ENCODE data around the gene IL19. TPM values are rescaled to one million over a fixed set of nuclear protein-coding genes. Genes with fewer than 3 reads are reported as not detected.

The IL19 gene
- total RNA-seq, 4 donors from 2014 or later, result not detected

DNA sequence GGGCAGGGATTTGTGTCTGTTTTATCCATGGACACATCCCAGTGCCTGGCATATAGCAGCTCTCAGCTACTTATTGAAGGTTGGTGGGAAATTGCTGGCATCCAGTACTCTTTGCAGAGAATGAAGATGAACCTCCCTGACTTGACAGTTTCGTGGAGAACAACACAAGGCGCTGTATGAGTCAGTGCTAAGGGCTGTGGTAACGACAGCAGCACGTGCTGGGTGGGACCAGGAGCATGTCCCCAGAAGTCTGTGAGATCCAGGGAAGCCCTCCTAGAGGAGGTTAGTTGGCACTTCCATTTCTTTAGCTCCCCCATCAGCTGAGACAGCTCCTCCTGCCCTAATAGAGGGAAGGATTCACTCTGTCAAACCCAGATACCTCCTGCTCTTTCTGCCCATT lies 25.9 kb upstream of the IL19 start:
- peak in 1 of 2 donors; percentile 84 for DNase-seq (ENCODE audit: low spot score in 2 of 2)
- no peak overlapping the region for H3K4me3 ChIP-seq (ENCODE audit: low read depth, poor library complexity, severe bottlenecking)
- TF ChIP-seq POLR2A (IDR thresholded peaks at IDR 0.05), result no peak
- TF ChIP-seq, protein P1, sequence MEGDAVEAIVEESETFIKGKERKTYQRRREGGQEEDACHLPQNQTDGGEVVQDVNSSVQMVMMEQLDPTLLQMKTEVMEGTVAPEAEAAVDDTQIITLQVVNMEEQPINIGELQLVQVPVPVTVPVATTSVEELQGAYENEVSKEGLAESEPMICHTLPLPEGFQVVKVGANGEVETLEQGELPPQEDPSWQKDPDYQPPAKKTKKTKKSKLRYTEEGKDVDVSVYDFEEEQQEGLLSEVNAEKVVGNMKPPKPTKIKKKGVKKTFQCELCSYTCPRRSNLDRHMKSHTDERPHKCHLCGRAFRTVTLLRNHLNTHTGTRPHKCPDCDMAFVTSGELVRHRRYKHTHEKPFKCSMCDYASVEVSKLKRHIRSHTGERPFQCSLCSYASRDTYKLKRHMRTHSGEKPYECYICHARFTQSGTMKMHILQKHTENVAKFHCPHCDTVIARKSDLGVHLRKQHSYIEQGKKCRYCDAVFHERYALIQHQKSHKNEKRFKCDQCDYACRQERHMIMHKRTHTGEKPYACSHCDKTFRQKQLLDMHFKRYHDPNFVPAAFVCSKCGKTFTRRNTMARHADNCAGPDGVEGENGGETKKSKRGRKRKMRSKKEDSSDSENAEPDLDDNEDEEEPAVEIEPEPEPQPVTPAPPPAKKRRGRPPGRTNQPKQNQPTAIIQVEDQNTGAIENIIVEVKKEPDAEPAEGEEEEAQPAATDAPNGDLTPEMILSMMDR (IDR thresholded peaks at IDR 0.05), result no peak
- intact Hi-C loops (cut with DNase I; ENCODE audit: low total_unique reads), result no loop called here
- 43 to 53% methylated on average over 4 of the region's 4 CpGs for WGBS, 2 donors

DNA sequence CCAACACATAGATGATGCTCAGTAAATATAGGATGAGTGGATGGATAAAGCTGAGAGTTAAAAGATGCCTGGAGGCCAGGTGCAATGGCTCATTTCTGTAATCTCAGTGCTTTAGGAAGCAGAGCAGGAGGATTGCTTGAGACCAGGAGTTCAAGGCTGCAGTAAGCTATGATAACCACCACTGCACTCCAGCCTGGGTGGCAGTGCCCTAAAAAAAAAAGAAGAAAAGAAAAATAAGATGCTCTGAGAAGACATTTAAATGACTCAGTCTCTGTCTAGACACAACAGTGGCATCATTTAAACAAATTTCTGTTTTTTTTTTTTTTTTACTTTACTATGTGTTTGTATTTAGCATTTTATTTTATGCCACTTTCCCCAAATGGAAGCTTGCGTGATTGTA lies 25.3 kb upstream of the IL19 start:
- no peak for DNase-seq (ENCODE audit: low spot score in 2 of 2)
- 91 to 96% methylated on average over 1 of the region's 1 CpG for WGBS, 2 donors
- TF ChIP-seq, protein P1 (IDR thresholded peaks at IDR 0.05), result no peak
- no peak for TF ChIP-seq POLR2A (IDR thresholded peaks at IDR 0.05)
- no peak overlapping the region for H3K4me3 ChIP-seq (ENCODE audit: low read depth, poor library complexity, severe bottlenecking)
- intact Hi-C loops (cut with DNase I; ENCODE audit: low total_unique reads), result no loop called here

DNA sequence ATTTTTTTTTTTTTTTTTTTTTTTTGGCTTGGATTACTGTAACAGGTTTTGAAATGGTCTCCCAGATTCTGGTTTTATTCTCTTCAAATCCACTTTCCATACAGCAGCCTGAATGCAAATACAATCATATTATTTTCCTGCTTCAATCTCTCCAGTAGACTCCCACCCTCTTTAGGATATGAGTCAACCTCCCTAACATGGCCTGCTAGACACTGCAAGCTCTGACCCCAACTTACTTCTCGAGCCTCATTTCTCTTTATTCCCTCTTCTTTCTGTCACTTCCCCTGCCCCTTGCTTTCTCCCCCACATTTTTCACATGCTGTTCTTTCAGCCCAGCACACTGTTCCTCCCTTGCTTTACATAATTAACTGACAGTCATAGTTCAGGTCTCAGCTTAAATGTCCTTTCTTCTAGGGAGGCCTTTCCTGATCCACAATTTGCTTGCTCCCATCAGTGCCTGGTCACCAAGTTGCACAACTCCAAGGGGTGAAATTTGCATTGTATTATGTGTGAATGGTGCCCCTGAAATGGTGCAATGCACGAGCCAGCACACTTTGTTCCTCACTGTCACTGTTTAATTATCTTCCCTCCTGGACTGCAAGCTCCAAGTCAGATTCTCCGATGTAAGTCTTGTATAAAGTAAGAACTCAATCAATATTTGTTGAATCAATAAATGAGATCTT lies 22.1 kb upstream of the IL19 start:
- no peak overlapping the region for H3K4me3 ChIP-seq (ENCODE audit: low read depth, poor library complexity, severe bottlenecking)
- 80 to 92% methylated on average over 3 of the region's 3 CpGs for WGBS, 2 donors
- no peak for DNase-seq (ENCODE audit: low spot score in 2 of 2)
- intact Hi-C loops (cut with DNase I; ENCODE audit: low total_unique reads), result no loop called here
- TF ChIP-seq POLR2A (IDR thresholded peaks at IDR 0.05), result no peak
- TF ChIP-seq, protein P1 (IDR thresholded peaks at IDR 0.05), result no peak

DNA sequence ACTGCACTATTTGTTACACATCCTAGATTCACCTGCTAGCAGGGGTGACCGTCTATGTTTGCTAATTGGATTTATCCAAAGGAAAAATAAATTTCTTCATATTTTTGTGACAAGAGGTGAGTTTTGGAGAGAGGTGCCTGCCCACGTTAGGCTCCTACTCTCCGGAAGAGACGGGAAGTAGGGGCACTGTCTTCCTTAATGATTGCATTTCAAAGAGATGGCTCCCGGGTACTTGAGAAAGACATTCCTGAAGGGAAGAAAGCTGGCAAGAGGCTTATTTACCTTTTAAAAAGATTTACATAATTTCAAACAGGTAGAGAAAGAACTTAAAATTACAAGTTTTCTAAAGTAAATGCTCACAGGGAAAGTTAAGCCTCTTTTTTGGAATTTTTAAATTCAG lies 18.7 kb upstream of the IL19 start:
- WGBS, 2 donors, result 44 to 45% methylated on average over 5 of the region's 5 CpGs
- no peak overlapping the region for H3K4me3 ChIP-seq (ENCODE audit: low read depth, poor library complexity, severe bottlenecking)
- no peak for TF ChIP-seq POLR2A (IDR thresholded peaks at IDR 0.05)
- TF ChIP-seq, protein P1 (IDR thresholded peaks at IDR 0.05), result no peak
- intact Hi-C loops (cut with DNase I; ENCODE audit: low total_unique reads), result no loop called here
- no peak for DNase-seq (ENCODE audit: low spot score in 2 of 2)

DNA sequence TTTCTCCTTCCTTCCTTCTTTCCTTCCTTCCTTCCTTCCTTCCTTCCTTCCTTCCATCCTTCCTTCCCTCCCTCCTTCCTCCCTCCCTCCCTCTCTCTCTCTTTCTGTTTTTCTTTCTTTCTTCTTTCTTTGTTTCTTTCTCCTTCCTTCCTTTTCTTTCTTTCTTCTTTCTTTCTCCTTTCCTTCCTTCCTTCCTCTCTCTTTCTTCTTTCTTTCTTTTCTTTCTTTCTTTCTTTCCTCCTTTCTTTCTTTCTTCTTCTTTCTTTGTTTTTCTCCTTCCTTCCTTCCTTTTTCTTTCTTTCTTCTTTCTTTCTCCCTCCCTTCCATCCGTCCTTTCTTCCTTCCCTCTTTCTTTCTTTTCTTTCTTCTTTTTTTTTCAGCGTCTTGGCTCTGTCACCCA lies 18.1 kb upstream of the IL19 start:
- TF ChIP-seq, protein P1 (IDR thresholded peaks at IDR 0.05), result no peak
- no peak for TF ChIP-seq POLR2A (IDR thresholded peaks at IDR 0.05)
- 95 to 96% methylated on average over 2 of the region's 2 CpGs for WGBS, 2 donors
- H3K4me3 ChIP-seq (ENCODE audit: low read depth, poor library complexity, severe bottlenecking), result no peak overlapping the region
- intact Hi-C loops (cut with DNase I; ENCODE audit: low total_unique reads), result no loop called here
- no peak for DNase-seq (ENCODE audit: low spot score in 2 of 2)

DNA sequence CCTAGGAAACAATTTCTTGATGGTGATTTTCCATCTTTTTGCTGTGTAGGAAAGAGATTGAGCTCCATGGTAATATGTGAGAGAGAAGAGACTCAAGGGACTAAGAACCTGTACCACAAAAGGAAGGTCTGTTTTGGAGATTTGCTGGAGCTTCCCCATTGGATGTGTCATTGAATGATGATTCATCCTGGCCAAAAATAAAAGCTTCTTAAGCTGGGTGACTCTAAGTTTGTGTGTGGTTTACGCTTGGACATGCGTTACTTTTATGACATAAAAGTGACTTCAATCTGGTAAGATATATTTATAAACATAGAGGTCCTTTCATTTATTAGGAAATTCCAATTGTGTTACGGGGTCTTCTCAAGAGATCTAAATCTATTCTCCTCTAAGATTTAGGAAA lies 17.4 kb upstream of the IL19 start:
- H3K4me3 ChIP-seq (ENCODE audit: low read depth, poor library complexity, severe bottlenecking), result no peak overlapping the region
- no peak for DNase-seq (ENCODE audit: low spot score in 2 of 2)
- TF ChIP-seq, protein P1 (IDR thresholded peaks at IDR 0.05), result no peak
- no peak for TF ChIP-seq POLR2A (IDR thresholded peaks at IDR 0.05)
- 86 to 96% methylated on average over 3 of the region's 3 CpGs for WGBS, 2 donors
- intact Hi-C loops (cut with DNase I; ENCODE audit: low total_unique reads), result no loop called here

Data from lower leg skin (tissue), 4 donors.